GM10266 (cell line): ENCODE measurements around the gene LYRM2.

Experiments used
- DNase-seq: peaks from one replicate; pipeline ENCODE4 v3.0.0; 2012; ENCODE audit errors: extremely low spot score
- TF ChIP-seq, protein P1 (sequence below): IDR thresholded peaks from 2 replicates; pipeline ENCODE4 v1.5.1; 2012; ENCODE audit warnings: mild to moderate bottlenecking, low read depth; ENCODE audit not compliant: control insufficient read depth, insufficient read depth; ENCODE audit errors: missing control alignments

Gene LYRM2

DNA sequence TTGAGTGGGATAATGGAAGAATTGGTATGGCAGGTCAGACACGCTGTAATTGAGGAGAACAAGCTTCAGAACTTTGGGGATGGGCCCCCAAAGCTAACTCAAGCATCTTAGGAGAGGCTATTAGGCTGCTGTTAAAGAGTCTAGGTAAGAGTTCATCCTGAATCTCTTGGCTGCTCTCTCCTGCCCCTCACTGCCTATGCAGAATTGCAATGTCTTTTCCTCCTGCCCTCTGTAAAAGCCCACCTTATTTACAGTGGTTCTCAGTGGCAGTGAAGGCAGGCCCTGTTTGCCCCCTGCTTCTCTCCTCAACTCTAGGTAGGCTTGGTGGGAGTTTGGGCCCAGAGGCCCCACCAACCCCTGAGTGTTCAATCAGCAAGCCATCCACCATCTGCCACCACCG is 55.0 kb downstream of the LYRM2 start:
- DNase-seq: no peak
- TF ChIP-seq, protein P1, sequence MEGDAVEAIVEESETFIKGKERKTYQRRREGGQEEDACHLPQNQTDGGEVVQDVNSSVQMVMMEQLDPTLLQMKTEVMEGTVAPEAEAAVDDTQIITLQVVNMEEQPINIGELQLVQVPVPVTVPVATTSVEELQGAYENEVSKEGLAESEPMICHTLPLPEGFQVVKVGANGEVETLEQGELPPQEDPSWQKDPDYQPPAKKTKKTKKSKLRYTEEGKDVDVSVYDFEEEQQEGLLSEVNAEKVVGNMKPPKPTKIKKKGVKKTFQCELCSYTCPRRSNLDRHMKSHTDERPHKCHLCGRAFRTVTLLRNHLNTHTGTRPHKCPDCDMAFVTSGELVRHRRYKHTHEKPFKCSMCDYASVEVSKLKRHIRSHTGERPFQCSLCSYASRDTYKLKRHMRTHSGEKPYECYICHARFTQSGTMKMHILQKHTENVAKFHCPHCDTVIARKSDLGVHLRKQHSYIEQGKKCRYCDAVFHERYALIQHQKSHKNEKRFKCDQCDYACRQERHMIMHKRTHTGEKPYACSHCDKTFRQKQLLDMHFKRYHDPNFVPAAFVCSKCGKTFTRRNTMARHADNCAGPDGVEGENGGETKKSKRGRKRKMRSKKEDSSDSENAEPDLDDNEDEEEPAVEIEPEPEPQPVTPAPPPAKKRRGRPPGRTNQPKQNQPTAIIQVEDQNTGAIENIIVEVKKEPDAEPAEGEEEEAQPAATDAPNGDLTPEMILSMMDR: no peak

DNA sequence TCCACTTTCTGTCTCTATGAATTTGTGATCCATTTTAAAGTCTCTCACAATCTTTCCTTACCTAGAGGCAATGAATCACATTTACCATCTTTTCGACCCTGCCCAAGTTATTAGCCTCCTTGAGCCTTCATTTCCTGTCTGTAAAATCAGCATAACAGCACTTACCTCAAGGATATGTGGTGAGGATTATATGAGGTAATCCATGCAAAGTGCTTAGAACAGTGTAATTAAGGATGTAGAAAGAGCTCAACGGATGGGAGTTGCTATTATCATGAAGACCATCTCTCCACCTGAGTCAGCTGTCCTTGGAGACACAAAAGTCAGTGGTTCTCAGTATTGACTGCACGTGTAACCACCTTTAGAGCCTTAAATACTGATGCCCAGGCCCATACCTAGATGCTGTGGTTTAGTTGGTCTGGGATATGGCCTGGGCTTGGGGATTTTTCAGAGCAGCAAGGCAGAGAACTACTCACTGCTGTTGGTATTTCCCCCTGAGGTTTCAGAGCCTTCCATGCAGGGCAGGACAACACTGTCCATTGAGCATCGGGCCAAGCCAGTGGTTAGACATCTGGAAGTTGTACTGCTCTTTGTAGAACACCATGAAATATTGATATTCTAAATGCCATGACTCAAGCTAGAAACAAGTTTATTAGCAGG is 55.8 kb downstream of the LYRM2 start:
- TF ChIP-seq, protein P1: no peak
- no peak for DNase-seq

DNA sequence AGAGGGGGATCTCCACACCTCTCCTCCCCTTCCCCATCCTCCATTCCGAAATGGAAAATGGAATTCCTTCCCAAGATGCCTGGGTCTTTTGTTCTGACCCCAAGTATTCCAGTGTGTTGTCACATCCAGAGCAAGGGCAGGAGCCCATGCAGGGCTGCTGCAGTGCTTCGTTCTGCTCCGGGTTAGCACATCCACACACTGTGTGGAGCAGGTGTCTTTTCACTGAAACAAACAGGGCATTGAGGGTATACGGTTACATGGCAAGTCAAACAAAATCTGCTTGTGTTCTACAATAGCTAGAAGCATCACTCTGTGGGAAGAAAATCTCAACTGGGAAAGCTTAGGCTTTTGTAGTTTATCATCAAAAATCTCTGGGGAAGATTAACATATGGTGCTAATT is 56.9 kb downstream of the LYRM2 start:
- TF ChIP-seq, protein P1: no peak
- DNase-seq: no peak

DNA sequence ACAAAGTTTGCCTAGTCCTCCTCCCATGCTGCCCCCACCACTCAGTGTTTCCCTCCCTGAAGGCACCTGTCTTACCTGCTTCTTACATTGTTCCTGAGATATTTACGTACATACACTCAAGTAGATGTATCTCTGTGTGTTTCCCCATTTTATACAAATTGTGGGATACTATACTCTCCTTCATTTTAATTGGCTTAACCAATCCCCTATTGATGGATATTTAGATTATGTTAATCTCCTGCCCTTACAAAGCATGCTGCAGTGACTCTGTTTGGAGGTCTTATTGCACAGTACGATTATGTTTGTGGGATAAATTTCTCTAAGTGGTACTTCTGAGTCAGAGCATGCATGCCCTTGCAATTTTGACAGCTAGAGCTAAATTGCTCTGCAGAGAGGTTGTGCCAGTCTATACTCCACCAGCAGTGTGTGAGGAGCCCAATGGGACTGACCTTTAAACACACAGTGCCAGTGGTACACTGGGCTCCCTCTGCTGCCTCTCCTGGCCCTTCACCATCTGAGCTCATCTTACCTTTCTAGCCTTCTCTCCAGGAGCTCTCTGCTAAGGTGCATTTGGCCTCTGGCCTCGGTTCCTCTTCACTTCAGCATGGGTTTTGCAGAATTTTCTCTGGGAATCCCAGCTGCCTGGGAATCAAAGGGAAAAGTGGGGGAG is 57.4 kb downstream of the LYRM2 start:
- DNase-seq: no peak
- TF ChIP-seq, protein P1: no peak

DNA sequence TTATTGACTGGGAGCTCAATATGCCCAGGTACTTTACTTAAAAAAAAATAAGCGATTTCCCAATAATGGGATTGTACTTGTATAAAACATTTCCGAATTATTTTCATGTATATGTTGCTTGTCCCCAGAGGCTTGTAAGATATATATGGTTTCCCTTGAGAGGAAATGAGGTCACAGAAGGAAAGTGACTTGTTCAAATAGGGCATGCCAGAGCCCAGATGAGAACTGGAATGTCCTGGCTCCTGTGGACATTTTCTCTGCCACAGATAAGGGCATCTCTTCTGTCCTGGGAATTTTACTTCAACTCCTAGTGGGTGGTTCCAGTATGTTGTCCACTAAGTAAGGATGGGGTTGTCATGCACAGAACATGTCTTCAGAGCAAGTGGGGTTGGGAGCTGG is 63.0 kb downstream of the LYRM2 start:
- TF ChIP-seq, protein P1: no peak
- no peak for DNase-seq

DNA sequence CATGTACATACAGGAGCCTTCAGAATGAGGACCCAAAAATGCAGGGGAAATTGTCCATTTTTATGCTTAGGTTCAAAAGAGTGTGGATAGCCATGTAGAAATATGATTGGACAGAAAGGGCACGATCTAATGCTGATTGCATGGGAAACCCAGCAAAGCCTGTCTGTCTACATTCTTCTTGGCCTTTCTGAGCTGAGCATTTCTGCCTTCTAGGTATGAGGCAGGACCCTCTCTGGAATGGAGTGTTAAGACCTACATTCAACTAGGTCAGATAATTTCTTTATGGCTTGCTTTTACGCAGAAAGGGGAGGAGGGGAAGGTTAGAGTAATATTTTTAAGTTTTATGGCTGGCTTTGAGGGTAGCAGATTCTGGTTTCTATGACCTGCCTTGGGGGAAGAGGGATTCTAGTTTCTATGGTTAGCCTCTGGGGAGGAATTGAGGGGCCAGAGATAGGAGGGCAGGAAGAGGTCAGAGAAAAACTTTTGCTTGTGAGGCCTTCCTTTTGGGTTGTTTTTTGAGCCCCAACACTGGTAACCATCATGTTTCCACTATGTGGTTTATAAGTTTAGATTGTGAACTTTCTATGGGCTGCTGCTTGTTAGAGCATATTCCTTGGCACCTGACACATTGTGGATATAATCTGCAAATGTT is 63.5 kb downstream of the LYRM2 start:
- no peak for DNase-seq
- TF ChIP-seq, protein P1: no peak
